HG03159 (cell line): Measurements from ENCODE around the gene C22orf42.
"Not testable (repeated sequence)": the region's sequence is repeated elsewhere in the genome, so short reads cannot be mapped to it uniquely, and the experiment has no call there.

Source experiments
- ATAC-seq: cut with Tn5 transposase; IDR thresholded peaks from one replicate; pipeline ENCODE4 v1.9.1; 2021; ENCODE audit warnings: mild to moderate bottlenecking, moderate library complexity; ENCODE audit not compliant: unreplicated experiment

C22orf42 gene

DNA sequence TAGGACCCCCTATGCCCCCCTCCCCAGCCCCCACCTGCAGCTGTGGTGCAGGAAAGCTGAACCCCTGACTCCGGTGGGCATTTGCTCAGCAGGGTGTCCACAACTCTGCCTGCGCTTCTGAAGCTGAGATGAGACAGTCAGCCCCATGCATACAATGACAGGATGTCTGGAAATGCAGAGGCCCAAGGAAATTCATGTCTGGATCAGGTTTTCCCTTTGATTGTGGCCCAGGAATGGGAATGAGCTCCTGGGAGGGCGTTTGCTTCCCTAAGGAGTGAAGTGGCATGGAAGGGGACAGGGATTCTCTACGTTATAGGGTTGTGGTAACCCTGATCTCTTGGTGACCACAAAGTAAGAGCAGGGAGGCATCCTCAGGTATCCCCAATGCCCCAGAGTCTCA is 22.2 kb downstream of the C22orf42 start:
- ATAC-seq: not testable (repeated sequence)

DNA sequence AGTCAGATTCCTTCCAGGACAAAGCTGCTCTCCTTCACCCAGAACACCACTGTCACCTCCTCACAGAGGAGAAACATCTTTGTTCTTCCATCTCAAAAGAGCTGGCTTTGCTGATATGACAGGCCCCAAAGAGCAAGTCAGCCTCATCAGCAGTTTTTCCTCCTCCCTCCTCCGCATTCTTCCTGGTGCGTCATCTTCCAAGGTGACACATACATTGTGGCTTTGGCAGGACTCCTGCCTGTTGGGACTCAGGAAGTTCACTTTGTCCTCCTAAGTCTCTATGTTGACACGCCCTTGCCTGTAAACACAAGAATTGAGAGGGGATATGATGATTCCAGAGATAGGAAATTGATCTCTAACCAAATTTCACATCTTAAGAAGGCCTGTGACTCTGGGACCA is 23.1 kb downstream of the C22orf42 start:
- ATAC-seq: not testable (repeated sequence)

DNA sequence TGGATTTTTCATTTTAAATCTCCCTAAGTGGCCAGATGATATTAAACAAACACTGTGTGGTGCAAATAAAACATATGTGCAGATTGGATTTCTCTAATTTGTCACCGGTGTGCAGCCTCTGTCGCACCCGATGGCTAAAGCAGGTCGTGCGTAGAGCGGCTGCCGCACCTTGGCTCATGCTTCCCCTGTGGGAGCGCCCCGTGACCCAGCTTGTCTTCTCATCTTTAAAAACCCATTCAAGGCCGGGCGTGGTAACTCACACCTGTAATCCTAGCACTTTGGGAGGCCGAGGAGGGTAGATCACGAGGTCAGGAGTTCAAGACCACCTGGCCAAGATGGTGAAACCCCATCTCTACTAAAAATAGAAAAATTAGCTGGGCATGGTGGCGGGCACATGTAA is 24.3 kb downstream of the C22orf42 start:
- ATAC-seq: not testable (repeated sequence)

GRCh38 chr22:32132783-32133182 is 26.3 kb downstream of the C22orf42 start:
- ATAC-seq: no peak

DNA sequence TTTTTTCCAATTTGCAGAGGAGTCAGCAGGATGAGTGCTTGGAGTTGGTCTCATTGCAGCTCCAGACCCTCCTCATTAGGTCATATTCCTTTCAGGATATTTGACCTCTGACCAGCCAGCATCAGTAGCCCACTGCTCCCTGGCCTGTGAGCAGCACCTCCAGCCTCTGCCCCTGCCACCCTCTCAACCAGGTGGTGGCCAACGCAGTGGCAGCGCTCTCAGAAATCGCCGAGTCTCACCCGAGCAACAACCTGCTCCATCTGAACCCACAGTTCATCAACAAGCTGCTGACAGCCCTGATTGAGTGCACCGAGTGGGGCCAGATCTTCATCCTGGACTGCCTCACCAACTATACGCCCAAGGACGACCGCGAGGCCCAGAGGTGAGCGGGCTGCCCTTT is 27.0 kb downstream of the C22orf42 start:
- no peak for ATAC-seq

GRCh38 chr22:32130464-32130863 is 28.6 kb downstream of the C22orf42 start:
- ATAC-seq: no peak

DNA sequence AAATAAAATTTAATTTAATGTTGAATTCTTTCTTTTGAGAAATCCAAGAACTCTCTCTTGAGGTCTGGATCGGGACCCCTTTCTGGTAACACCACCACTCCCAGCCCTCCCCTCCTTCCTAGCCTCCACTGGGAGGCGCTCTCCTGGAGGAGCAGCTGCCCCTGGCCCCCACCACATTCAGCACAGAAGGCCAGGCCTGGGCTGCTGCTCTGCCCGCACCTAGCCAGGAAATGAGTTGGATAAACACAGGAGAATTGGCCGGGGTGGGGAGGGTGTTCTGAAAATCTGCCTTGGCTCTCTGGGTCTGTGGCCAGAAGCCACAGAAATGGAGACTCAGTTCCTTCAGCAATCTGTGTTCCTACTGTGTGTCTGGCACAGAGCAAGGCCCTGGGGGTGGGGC is 31.2 kb downstream of the C22orf42 start:
- ATAC-seq: no peak

DNA sequence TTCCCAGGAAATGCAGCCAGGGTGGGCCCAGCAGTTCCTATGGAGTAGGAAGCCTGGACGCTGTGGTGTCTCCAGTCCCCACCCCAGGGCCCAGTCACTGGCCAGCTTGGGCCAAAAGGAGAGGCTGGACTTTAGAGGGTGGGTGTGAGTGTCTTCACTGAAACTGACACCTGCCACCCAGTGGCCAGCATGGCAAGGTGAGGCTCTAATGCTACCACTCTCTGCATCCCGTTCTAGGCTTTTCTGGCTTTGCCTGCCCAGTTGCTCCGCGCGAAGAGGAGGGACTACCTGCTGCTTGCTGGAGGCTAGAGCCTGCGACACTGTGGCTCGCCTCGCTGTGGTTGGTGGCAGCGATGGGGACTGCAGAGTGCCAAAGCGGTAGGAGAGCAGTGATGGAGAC is 35.4 kb downstream of the C22orf42 start:
- no peak for ATAC-seq

- ATAC-seq: no peak
Measured at GRCh38 chr22:32122899-32123298, 36.2 kb downstream of the C22orf42 start.

- no peak for ATAC-seq
Measured at GRCh38 chr22:32120603-32121002, 38.5 kb downstream of the C22orf42 start.

GRCh38 chr22:32119568-32120235 is 39.4 kb downstream of the C22orf42 start:
- ATAC-seq: no peak

DNA sequence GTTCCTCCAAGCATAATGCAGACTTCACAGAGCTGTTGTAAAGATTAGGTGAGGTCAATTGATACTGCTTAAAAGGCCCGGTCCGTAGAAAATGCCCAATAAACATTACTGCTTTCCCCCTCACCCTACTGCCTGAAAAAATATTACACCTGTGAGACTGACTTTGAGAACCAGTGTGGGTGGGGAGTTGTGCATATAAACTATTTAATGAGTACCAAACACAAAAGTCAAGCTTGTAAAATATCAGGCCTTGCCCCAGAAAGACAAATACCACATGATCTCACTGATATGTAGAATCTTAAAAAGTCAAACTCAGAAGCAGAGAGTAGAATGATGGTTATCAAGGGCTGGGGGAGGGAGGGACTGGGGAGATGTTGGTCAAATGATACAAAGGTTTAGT is 46.7 kb downstream of the C22orf42 start:
- no peak for ATAC-seq

- ATAC-seq: no peak
Measured at GRCh38 chr22:32106930-32107329, 52.2 kb downstream of the C22orf42 start.

- no peak for ATAC-seq
Measured at GRCh38 chr22:32103658-32104315, 55.3 kb downstream of the C22orf42 start.

- ATAC-seq: no peak
Measured at GRCh38 chr22:32100711-32101110, 58.4 kb downstream of the C22orf42 start.
